Upper lobe of right lung (tissue), 1 donor: ENCODE data around the gene NRDE2. TPM values are rescaled to one million over a fixed set of nuclear protein-coding genes. Genes with fewer than 3 reads are reported as not detected.

Experiments used
- ATAC-seq: fragments of 200-7000 bp; cut with Tn5 transposase; one replicate; pipeline ENCODE4 v1.9.1; 2020; ENCODE audit warnings: mild to moderate bottlenecking, moderate library complexity
- DNase-seq: peaks from one replicate; pipeline ENCODE4 v3.0.0-alpha.2; 2020
- H3K27ac ChIP-seq: fragments of 200-600 bp; one replicate; pipeline ENCODE4 v1.8.0; 2022
- H3K27me3 ChIP-seq: fragments of 200-600 bp; one replicate; pipeline ENCODE4 v1.8.0; 2022; ENCODE audit warnings: mild to moderate bottlenecking
- H3K36me3 ChIP-seq: fragments of 200-600 bp; one replicate; pipeline ENCODE4 v1.8.0; 2022
- H3K4me1 ChIP-seq: fragments of 200-600 bp; one replicate; pipeline ENCODE4 v1.8.0; 2022
- H3K4me3 ChIP-seq: fragments of 200-600 bp; one replicate; pipeline ENCODE4 v1.8.0; 2022; ENCODE audit warnings: mild to moderate bottlenecking
- H3K9me3 ChIP-seq: fragments of 200-600 bp; one replicate; pipeline ENCODE4 v1.8.0; 2022
- intact Hi-C: fragments of 100-400 bp; cut with DNase I; formaldehyde crosslinking; loops from one replicate; pipeline ENCODE4 v1.11.0; 2022
- total RNA-seq: library from RNA; stranded (reverse); fragmentation: NEBNext Ultra II Directional; extraction: Animal tissue kit (Norgen Biotek cat#: 25700); gene quantifications from one replicate; pipeline ENCODE4 v1.2.1, GENCODE V29; 2021
- TF ChIP-seq, protein P1 (sequence below): fragments of 200-600 bp; IDR thresholded peaks from one replicate; pipeline ENCODE4 v1.8.0; 2022; ENCODE audit warnings: antibody characterized with exemption
- donor health status: DM: no; HTN: yes; CAD: no; lungs with severe emphysema.

Gene NRDE2
- total RNA-seq, 1 donor from 2014 or later, result 22.2 TPM

DNA sequence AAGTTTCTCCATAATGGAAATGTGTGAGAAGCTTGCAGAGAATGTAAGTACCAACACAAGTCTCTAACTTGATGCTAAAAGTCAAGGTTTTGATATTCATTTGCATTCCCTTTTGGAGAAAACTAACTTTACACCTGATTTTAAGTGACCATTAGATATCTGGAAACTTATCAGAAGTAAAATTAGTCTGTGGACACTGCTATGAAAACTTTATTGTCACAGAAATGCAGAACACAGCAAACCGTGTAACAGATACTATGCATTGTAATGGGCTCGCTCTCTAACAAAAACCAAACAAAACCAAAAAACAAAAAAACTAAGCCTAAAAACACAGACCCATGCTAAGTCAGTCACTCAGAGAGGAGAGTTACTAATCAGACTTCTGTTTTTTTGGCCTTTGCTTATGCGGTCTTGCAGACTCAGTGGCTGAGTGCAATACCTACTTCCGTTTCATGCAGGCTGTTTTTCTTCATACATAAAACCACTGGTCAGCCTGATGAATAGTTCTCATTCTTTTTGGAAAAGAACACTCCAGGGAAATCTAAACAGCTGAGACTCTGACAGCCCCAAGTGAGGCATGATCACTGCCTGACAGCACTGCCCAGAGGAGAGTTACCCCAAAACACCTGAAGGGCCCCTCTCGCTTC lies 35.7 kb downstream of the NRDE2 start:
- Histone ChIP-seq H3K27ac (peak overlapping the region; percentile 4), H3K4me3 (no peak overlapping the region), H3K36me3 (peaks cover 49% of the 10 kb centered on the region), H3K4me1 (peaks cover 1% of the 10 kb centered on the region), H3K27me3 (no peaks in the 10 kb centered on the region), H3K9me3 (no peaks in the 10 kb centered on the region)
- TF ChIP-seq, protein P1, sequence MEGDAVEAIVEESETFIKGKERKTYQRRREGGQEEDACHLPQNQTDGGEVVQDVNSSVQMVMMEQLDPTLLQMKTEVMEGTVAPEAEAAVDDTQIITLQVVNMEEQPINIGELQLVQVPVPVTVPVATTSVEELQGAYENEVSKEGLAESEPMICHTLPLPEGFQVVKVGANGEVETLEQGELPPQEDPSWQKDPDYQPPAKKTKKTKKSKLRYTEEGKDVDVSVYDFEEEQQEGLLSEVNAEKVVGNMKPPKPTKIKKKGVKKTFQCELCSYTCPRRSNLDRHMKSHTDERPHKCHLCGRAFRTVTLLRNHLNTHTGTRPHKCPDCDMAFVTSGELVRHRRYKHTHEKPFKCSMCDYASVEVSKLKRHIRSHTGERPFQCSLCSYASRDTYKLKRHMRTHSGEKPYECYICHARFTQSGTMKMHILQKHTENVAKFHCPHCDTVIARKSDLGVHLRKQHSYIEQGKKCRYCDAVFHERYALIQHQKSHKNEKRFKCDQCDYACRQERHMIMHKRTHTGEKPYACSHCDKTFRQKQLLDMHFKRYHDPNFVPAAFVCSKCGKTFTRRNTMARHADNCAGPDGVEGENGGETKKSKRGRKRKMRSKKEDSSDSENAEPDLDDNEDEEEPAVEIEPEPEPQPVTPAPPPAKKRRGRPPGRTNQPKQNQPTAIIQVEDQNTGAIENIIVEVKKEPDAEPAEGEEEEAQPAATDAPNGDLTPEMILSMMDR, result no peak
- DNase-seq (no peak), ATAC-seq (peak; percentile 73)
- intact Hi-C loops, result no loop called here

DNA sequence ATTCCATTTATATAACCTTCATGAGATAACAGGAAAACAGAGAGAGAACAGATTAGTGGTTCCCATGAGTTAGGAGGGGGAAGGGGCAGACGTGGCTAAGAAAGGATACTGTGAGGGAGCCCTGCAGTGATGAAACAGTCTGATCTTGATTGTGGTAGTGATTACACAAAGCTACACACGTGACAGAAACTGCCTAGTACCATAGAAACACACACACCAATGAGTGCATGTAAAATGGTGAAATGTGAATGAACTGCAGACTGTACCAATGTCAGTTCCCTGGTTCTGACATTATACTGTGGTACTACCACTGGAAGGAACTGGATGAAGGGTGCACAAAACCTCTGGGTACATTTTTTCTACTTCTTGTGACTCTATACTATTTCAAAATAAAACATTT lies 36.9 kb downstream of the NRDE2 start:
- H3K4me1 ChIP-seq, result no peaks in the 10 kb centered on the region
- no peaks in the 10 kb centered on the region for H3K27me3 ChIP-seq
- no peak for DNase-seq
- peak; percentile 72 for ATAC-seq
- H3K9me3 ChIP-seq, result no peaks in the 10 kb centered on the region
- H3K27ac ChIP-seq, result no peak overlapping the region
- peaks cover 60% of the 10 kb centered on the region for H3K36me3 ChIP-seq
- intact Hi-C loops, result no loop called here
- H3K4me3 ChIP-seq, result no peak overlapping the region
- TF ChIP-seq, protein P1, result no peak

DNA sequence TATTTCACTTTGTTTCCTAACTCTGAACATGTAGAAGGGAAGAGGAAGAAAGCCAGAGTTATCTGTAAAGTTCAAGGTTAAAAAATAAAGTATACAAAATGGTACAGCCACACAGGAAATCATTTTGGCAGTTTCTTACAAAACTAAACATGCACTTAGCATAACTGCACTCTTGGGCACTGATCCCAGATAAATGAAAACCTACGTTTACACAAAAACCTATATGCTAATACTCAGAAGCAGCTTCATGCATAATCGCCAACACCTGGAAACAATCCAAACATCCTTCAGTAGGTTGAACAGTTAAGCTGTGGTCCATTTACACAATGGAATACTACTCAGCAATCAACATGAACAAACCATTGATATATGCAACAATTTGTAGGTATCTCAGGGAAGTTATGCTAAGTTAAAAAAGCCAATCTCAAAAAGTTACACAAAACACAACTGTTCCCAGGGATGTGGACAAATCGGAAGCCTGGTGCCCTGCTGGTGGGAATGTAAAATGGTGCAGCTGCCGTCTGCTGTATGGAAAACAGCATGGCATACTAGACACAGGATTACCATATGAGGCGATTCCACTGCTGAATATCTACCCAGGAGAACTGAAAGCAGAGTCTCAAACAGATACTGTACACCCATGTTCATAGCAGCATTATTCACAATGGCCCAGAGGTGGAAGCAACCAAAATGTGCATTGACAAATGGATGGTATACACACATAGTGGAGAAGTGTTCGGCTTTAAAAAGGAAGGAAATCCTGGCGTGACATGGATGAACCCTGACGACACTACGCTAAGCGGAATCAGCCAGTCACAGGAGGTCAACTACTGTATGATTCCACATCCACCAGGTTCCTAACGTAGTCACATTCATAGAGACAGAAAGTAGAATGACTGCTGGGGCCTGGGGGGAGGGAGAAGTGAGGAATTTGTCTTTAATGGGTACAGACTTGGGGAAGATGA lies 37.7 kb downstream of the NRDE2 start:
- Histone ChIP-seq H3K4me3 (no peak overlapping the region), H3K4me1 (no peaks in the 10 kb centered on the region), H3K36me3 (peaks cover 67% of the 10 kb centered on the region), H3K27me3 (no peaks in the 10 kb centered on the region), H3K9me3 (no peaks in the 10 kb centered on the region), H3K27ac (no peak overlapping the region)
- intact Hi-C loops, result no loop called here
- TF ChIP-seq, protein P1, result no peak
- ATAC-seq (no peak), DNase-seq (no peak)

DNA sequence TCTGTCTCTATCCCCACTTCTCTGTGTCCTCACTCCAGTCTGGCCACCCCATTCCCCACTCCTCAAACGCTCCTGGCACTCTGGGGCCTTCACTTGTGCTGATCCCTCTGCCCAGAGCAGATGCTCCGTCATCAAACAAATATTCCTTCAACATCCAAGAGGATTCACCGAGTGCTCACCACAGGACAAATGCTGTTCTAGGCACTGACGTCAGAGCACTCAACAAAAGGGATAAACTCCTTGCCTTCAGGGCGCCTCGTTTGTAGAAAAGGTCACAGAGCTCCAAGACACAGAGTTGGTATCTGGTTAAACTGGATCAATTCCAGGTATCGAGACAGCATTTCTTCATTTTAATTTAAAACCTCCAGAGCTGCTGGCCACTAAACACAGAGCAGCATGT lies 40.0 kb downstream of the NRDE2 start:
- no peak overlapping the region for H3K4me3 ChIP-seq
- H3K27ac ChIP-seq, result no peak overlapping the region
- DNase-seq (no peak), ATAC-seq (no peak)
- no peaks in the 10 kb centered on the region for H3K27me3 ChIP-seq
- no peaks in the 10 kb centered on the region for H3K9me3 ChIP-seq
- peaks cover 4% of the 10 kb centered on the region for H3K4me1 ChIP-seq
- intact Hi-C loops, result no loop called here
- H3K36me3 ChIP-seq, result peaks cover 82% of the 10 kb centered on the region
- TF ChIP-seq, protein P1, result no peak

DNA sequence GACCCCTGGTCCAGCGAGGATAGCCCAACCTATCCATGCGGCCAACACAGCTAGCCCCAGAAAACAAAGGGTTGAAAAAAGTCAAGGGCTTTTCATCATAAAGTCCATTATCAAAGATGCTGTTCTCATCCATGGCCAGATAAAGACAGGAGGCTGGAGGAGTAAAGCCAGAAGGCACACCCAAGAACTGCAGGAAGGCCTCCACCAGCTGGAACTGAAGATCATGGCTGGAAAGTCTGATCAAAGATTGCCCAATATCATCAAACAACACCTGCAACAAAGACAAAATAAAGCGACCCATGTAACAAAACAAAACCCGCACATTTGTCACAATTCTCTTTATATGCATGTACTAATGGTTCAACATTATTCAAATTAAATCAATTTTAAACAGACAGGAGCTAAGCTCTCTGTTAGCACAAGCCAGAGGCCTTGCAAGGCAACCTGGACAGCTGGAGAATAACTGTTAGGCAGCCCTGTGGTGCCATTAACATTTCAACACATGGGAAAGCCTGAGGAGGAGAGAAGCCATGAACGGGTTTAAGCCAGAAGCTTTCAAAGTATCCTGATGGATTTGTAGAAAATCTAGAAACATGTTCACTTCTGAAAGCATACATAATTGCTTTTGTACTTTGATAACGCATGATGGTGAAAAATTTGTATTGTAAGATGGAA lies 41.3 kb downstream of the NRDE2 start:
- Histone ChIP-seq H3K4me3 (no peak overlapping the region), H3K9me3 (no peaks in the 10 kb centered on the region), H3K36me3 (peaks cover 85% of the 10 kb centered on the region), H3K27ac (no peak overlapping the region), H3K4me1 (peaks cover 4% of the 10 kb centered on the region), H3K27me3 (no peaks in the 10 kb centered on the region)
- no peak for ATAC-seq
- intact Hi-C loops, result no loop called here
- DNase-seq, result peak; percentile 6
- TF ChIP-seq, protein P1, result no peak
